ENCODE data around the gene PEX13. TPM values are rescaled to one million over a fixed set of nuclear protein-coding genes. Genes with fewer than 3 reads are reported as not detected.

Gene PEX13
- total and polyA plus RNA-seq, 7 experiments from 2014 or later = 7.2 to 23.6 (median 15.8) TPM

GRCh38 chr2:61013382-61013781 lies 4.1 kb upstream of the PEX13 start:
- no peak overlapping the region for H3K4me3 Mint-ChIP-seq

GRCh38 chr2:61014763-61015162 lies 2.8 kb upstream of the PEX13 start:
- Histone ChIP-seq H3K27ac (ENCODE audit: low read depth, low read length) (no peak overlapping the region), H3K4me3 (ENCODE audit: low read length) (no peak overlapping the region), H3K4me1 (ENCODE audit: control insufficient read depth in 2 of 2, insufficient read depth in 2 of 2, low read length in 2 of 2) (peaks cover 13 to 19% of the 10 kb centered on the region in 2 donors), H3K36me3 (ENCODE audit: control insufficient read depth in 2 of 3, insufficient read depth in 3 of 3, low read length in 3 of 3) (peaks cover 0 to 12% (median 0%) of the 10 kb centered on the region in 3 experiments), H3K9me3 (ENCODE audit: control insufficient read depth in 2 of 3, low read length in 3 of 3) (no peaks in the 10 kb centered on the region), H3K27me3 (ENCODE audit: control insufficient read depth in 2 of 2, insufficient read depth in 2 of 2, low read length in 2 of 2) (no peaks in the 10 kb centered on the region)
- Mint-ChIP-seq H3K4me1 (peaks cover 17 to 50% (median 39%) of the 10 kb centered on the region in 7 donors), H3K36me3 (peaks cover 0 to 2% (median 0%) of the 10 kb centered on the region in 5 donors), H3K4me3 (peak overlapping the region in 5 of 10 donors; percentile 5 to 58 (median 44)), H3K27me3 (no peaks in the 10 kb centered on the region), H3K9me3 (no peaks in the 10 kb centered on the region), H3K27ac (peak overlapping the region in 1 of 9 donors; percentile 65)
- ATAC-seq (no peak), DNase-seq (no peak)
- POLR2A ChIA-PET = no interaction called here
- CTCF ChIA-PET = no interaction called here
- intact Hi-C loops (cut with micrococcal nuclease) = loop anchor here (5.0 kb wide), 2 partner anchors 1127 to 1183 kb away; partner anchors contain the start of gene B3GNT2 (in 1 of the 2)

More at GRCh38 chr2:61013382-61013781, 4.1 kb upstream of the PEX13 start:
- POLR2A ChIA-PET = no interaction called here
- Mint-ChIP-seq H3K36me3 (peaks cover 0 to 4% (median 0%) of the 10 kb centered on the region in 5 donors), H3K9me3 (no peaks in the 10 kb centered on the region), H3K27ac (no peak overlapping the region), H3K4me1 (peaks cover 6 to 36% (median 25%) of the 10 kb centered on the region in 7 donors), H3K27me3 (no peaks in the 10 kb centered on the region)
- CTCF ChIA-PET = no interaction called here
- Histone ChIP-seq H3K27ac (ENCODE audit: low read depth, low read length) (no peak overlapping the region), H3K4me3 (ENCODE audit: low read length) (no peak overlapping the region), H3K36me3 (ENCODE audit: control insufficient read depth in 2 of 3, insufficient read depth in 3 of 3, low read length in 3 of 3) (peaks cover 0 to 12% (median 0%) of the 10 kb centered on the region in 3 experiments), H3K9me3 (ENCODE audit: control insufficient read depth in 2 of 3, low read length in 3 of 3) (no peaks in the 10 kb centered on the region), H3K4me1 (ENCODE audit: control insufficient read depth in 2 of 2, insufficient read depth in 2 of 2, low read length in 2 of 2) (peaks cover 1 to 9% of the 10 kb centered on the region in 2 donors), H3K27me3 (ENCODE audit: control insufficient read depth in 2 of 2, insufficient read depth in 2 of 2, low read length in 2 of 2) (no peaks in the 10 kb centered on the region)
- ATAC-seq (no peak), DNase-seq (no peak)
- intact Hi-C loops (cut with micrococcal nuclease) = no loop called here

GRCh38 chr2:61015976-61016375 lies 1.5 kb upstream of the PEX13 start:
- ChIA-PET POLR2A (interaction anchor here (2.3 kb wide), 1 partner anchor 129 kb away, joined by 7 read pairs; no protein-coding TSS in a partner anchor), CTCF (no interaction called here)
- H3K27ac Mint-ChIP-seq = peak overlapping the region in 2 of 9 donors; percentile 91 to 94
- no peaks in the 10 kb centered on the region for H3K27me3 Mint-ChIP-seq
- no peaks in the 10 kb centered on the region for H3K9me3 Mint-ChIP-seq
- peak overlapping the region; percentile 93 to 100 (median 97) for H3K4me3 Mint-ChIP-seq
- DNase-seq = no peak
- peaks cover 0 to 6% (median 0%) of the 10 kb centered on the region in 5 donors for H3K36me3 Mint-ChIP-seq
- intact Hi-C loops (cut with micrococcal nuclease) = loop anchor here (2.0 to 5.0 kb wide), 5 partner anchors 455 to 1181 kb away; partner anchors contain the start of genes B3GNT2 (in 2 of the 2), CCT4 (in 1 of the 2) and USP34 (in 1 of the 2)
- H3K27ac ChIP-seq (ENCODE audit: low read depth, low read length) = no peak overlapping the region
- H3K4me3 ChIP-seq (ENCODE audit: low read length) = peak overlapping the region; percentile 100
- no peak for ATAC-seq
- no peaks in the 10 kb centered on the region for H3K9me3 ChIP-seq (ENCODE audit: control insufficient read depth in 2 of 3, low read length in 3 of 3)
- peaks cover 14 to 20% of the 10 kb centered on the region in 2 donors for H3K4me1 ChIP-seq (ENCODE audit: control insufficient read depth in 2 of 2, insufficient read depth in 2 of 2, low read length in 2 of 2)
- H3K4me1 Mint-ChIP-seq = peaks cover 18 to 61% (median 42%) of the 10 kb centered on the region in 7 donors
- peaks cover 0 to 12% (median 0%) of the 10 kb centered on the region in 3 experiments for H3K36me3 ChIP-seq (ENCODE audit: control insufficient read depth in 2 of 3, insufficient read depth in 3 of 3, low read length in 3 of 3)
- no peaks in the 10 kb centered on the region for H3K27me3 ChIP-seq (ENCODE audit: control insufficient read depth in 2 of 2, insufficient read depth in 2 of 2, low read length in 2 of 2)

GRCh38 chr2:61016392-61017002 lies 1.0 kb upstream of the PEX13 start:
- Histone ChIP-seq H3K9me3 (ENCODE audit: control insufficient read depth in 2 of 3, low read length in 3 of 3) (no peaks in the 10 kb centered on the region), H3K4me1 (ENCODE audit: control insufficient read depth in 2 of 2, insufficient read depth in 2 of 2, low read length in 2 of 2) (peaks cover 14 to 20% of the 10 kb centered on the region in 2 donors), H3K27me3 (ENCODE audit: control insufficient read depth in 2 of 2, insufficient read depth in 2 of 2, low read length in 2 of 2) (no peaks in the 10 kb centered on the region), H3K36me3 (ENCODE audit: control insufficient read depth in 2 of 3, insufficient read depth in 3 of 3, low read length in 3 of 3) (peaks cover 0 to 12% (median 0%) of the 10 kb centered on the region in 3 experiments), H3K4me3 (ENCODE audit: low read length) (peak overlapping the region; percentile 100), H3K27ac (ENCODE audit: low read depth, low read length) (peak overlapping the region; percentile 75)
- Mint-ChIP-seq H3K27ac (peak overlapping the region; percentile 90 to 99 (median 95)), H3K4me3 (peak overlapping the region; percentile 93 to 100 (median 97)), H3K36me3 (peaks cover 0 to 11% (median under 1%) of the 10 kb centered on the region in 5 donors), H3K27me3 (no peaks in the 10 kb centered on the region), H3K9me3 (no peaks in the 10 kb centered on the region), H3K4me1 (peaks cover 19 to 63% (median 44%) of the 10 kb centered on the region in 7 donors)
- intact Hi-C loops (cut with micrococcal nuclease) = loop anchor here (1.0 to 5.0 kb wide), 16 partner anchors 49 to 1181 kb away; partner anchors contain the start of genes B3GNT2 (in 2 of the 2), PAPOLG (in 2 of the 2), REL (in 2 of the 2) and SANBR (in 2 of the 2)
- ChIA-PET POLR2A (interaction anchor here (1.7 to 2.3 kb wide), 2 partner anchors 129 to 161 kb away, joined by 4 to 7 read pairs; no protein-coding TSS in a partner anchor), CTCF (no interaction called here)
- DNase-seq (peak in 1 of 9 donors; percentile 60), ATAC-seq (no peak)

GRCh38 chr2:61017003-61017555 lies 441 bp upstream of the PEX13 start:
- CTCF ChIA-PET = interaction anchor here (0.6 to 1.4 kb wide), 2 partner anchors 18 to 286 kb away, joined by 6 read pairs; no protein-coding TSS in a partner anchor
- ATAC-seq (peak; percentile 79), DNase-seq (peak; percentile 41 to 75 (median 72))
- H3K27me3 Mint-ChIP-seq = no peaks in the 10 kb centered on the region
- H3K36me3 Mint-ChIP-seq = peaks cover under 1 to 17% (median 6%) of the 10 kb centered on the region in 5 donors
- peaks cover 0 to 1% (median 0%) of the 10 kb centered on the region in 11 donors for H3K9me3 Mint-ChIP-seq
- peak overlapping the region; percentile 90 to 99 (median 95) for H3K27ac Mint-ChIP-seq
- peaks cover 23 to 69% (median 49%) of the 10 kb centered on the region in 7 donors for H3K4me1 Mint-ChIP-seq
- no peaks in the 10 kb centered on the region for H3K9me3 ChIP-seq (ENCODE audit: control insufficient read depth in 2 of 3, low read length in 3 of 3)
- H3K4me3 Mint-ChIP-seq = peak overlapping the region; percentile 93 to 100 (median 97)
- POLR2A ChIA-PET = interaction anchor here (1.0 to 2.3 kb wide), 3 partner anchors 10 to 161 kb away, joined by 3 to 7 read pairs (median 4); no protein-coding TSS in a partner anchor
- H3K27ac ChIP-seq (ENCODE audit: low read depth, low read length) = peak overlapping the region; percentile 75
- H3K4me3 ChIP-seq (ENCODE audit: low read length) = peak overlapping the region; percentile 100
- intact Hi-C loops (cut with micrococcal nuclease) = loop anchor here (1.0 to 5.0 kb wide), 16 partner anchors 48 to 1180 kb away; partner anchors contain the start of genes B3GNT2 (in 2 of the 2), PAPOLG (in 2 of the 2), REL (in 2 of the 2) and SANBR (in 2 of the 2)
- no peaks in the 10 kb centered on the region for H3K27me3 ChIP-seq (ENCODE audit: control insufficient read depth in 2 of 2, insufficient read depth in 2 of 2, low read length in 2 of 2)
- H3K36me3 ChIP-seq (ENCODE audit: control insufficient read depth in 2 of 3, insufficient read depth in 3 of 3, low read length in 3 of 3) = peaks cover 0 to 12% (median 0%) of the 10 kb centered on the region in 3 experiments
- peaks cover 14 to 20% of the 10 kb centered on the region in 2 donors for H3K4me1 ChIP-seq (ENCODE audit: control insufficient read depth in 2 of 2, insufficient read depth in 2 of 2, low read length in 2 of 2)

GRCh38 chr2:61018318-61018755 lies 817 bp downstream of the PEX13 start:
- DNase-seq (no peak), ATAC-seq (no peak)
- Mint-ChIP-seq H3K36me3 (peaks cover 4 to 25% (median 11%) of the 10 kb centered on the region in 5 donors), H3K9me3 (peaks cover 0 to 4% (median 0%) of the 10 kb centered on the region in 11 donors), H3K4me1 (peaks cover 25 to 79% (median 54%) of the 10 kb centered on the region in 7 donors), H3K4me3 (peak overlapping the region; percentile 93 to 100 (median 97)), H3K27ac (peak overlapping the region; percentile 90 to 99 (median 95)), H3K27me3 (no peaks in the 10 kb centered on the region)
- Histone ChIP-seq H3K36me3 (ENCODE audit: control insufficient read depth in 2 of 3, insufficient read depth in 3 of 3, low read length in 3 of 3) (peaks cover 0 to 12% (median 0%) of the 10 kb centered on the region in 3 experiments), H3K4me1 (ENCODE audit: control insufficient read depth in 2 of 2, insufficient read depth in 2 of 2, low read length in 2 of 2) (peaks cover 14 to 20% of the 10 kb centered on the region in 2 donors), H3K27ac (ENCODE audit: low read depth, low read length) (peak overlapping the region; percentile 75), H3K9me3 (ENCODE audit: control insufficient read depth in 2 of 3, low read length in 3 of 3) (no peaks in the 10 kb centered on the region), H3K4me3 (ENCODE audit: low read length) (peak overlapping the region; percentile 100), H3K27me3 (ENCODE audit: control insufficient read depth in 2 of 2, insufficient read depth in 2 of 2, low read length in 2 of 2) (no peaks in the 10 kb centered on the region)
- intact Hi-C loops (cut with micrococcal nuclease) = loop anchor here (5.0 kb wide), 2 partner anchors 1131 to 1179 kb away; partner anchors contain the start of gene B3GNT2 (in 1 of the 2)
- ChIA-PET CTCF (interaction anchor here (1.4 kb wide), 1 partner anchor 19 kb away, joined by 6 read pairs; no protein-coding TSS in a partner anchor), POLR2A (interaction anchor here (1.7 kb wide), 1 partner anchor 159 kb away, joined by 4 read pairs; no protein-coding TSS in a partner anchor)
